Measurements from ENCODE around the gene TRAF1.

DNA sequence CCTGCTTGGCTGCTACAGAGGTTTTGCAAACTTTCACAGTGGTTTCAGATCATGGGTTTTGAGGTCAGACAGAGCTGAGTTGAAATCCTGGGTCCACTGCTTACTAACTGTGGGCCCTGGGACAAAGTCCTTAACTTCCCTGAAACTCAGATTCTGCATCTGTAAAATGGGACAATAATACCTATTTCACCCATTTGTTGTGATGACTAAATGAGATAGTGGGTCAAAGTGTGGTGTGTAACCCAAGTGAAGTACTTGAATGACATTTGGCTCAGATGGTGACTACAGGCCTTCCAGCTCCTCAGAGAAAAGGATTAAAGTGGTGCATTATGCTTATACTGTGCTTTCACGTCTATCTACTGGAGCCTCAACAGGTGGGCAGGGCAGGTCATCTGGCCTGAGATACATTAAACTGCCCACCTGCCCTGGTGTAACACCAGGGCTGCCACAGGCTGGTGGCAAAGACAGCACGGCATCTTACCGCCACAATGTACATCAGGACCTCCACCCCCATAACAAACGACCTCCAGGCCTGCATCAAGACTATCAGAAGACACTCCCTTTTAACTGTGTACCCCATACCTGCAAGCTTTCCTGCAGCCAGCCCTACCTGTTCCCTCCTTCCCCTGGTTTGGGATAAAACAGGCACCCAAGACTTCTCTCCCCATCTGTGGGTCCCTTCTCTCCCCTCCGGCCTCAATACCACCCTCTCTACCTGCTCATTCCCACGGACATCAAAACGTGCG is 846 bp upstream of the TRAF1 start:
- TF ChIP-seq, protein P1, sequence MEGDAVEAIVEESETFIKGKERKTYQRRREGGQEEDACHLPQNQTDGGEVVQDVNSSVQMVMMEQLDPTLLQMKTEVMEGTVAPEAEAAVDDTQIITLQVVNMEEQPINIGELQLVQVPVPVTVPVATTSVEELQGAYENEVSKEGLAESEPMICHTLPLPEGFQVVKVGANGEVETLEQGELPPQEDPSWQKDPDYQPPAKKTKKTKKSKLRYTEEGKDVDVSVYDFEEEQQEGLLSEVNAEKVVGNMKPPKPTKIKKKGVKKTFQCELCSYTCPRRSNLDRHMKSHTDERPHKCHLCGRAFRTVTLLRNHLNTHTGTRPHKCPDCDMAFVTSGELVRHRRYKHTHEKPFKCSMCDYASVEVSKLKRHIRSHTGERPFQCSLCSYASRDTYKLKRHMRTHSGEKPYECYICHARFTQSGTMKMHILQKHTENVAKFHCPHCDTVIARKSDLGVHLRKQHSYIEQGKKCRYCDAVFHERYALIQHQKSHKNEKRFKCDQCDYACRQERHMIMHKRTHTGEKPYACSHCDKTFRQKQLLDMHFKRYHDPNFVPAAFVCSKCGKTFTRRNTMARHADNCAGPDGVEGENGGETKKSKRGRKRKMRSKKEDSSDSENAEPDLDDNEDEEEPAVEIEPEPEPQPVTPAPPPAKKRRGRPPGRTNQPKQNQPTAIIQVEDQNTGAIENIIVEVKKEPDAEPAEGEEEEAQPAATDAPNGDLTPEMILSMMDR (IDR thresholded peaks at IDR 0.05): no peak
- no peak for TF ChIP-seq POLR2A (IDR thresholded peaks at IDR 0.05)
